ENCODE results near the gene ASH1L. TPM values are rescaled to one million over a fixed set of nuclear protein-coding genes. Genes with fewer than 3 reads are reported as not detected.

The ASH1L gene
- total RNA-seq, 2 experiments from 2014 or later, result 37.7 to 41.1 TPM

GRCh38 chr1:155485945-155486344, 76.7 kb downstream of the ASH1L start:
- H3K9me3 Mint-ChIP-seq (ENCODE audit: insufficient read depth), result no peaks in the 10 kb centered on the region

DNA sequence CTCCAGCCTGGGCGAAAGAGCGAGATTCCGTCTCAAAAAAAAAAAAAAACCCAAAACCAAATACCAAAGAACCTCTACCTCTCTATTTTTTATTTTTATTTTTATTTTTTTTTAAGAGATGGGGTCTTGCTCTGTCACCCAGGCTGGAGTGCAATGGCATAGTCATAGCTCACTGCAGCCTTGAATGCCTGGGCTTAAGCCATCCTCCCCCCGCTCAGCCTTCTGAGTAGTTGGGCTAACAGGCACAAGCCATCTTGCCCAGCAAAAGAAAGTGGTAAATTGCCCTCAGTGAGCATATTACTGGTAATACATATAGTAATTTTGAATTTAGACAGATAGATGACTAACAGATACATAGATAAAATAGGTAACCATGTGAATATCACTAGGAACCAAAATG, 77.4 kb downstream of the ASH1L start:
- peaks cover 6% of the 10 kb centered on the region for H3K4me1 Mint-ChIP-seq (ENCODE audit: low read depth)
- no peak overlapping the region for H3K4me3 Mint-ChIP-seq
- DNase-seq, result no peak
- POLR2A ChIA-PET, result no interaction called here
- H3K27me3 Mint-ChIP-seq (ENCODE audit: low read depth), result no peaks in the 10 kb centered on the region
- CTCF ChIA-PET, result no interaction called here
- no peak overlapping the region for H3K27ac Mint-ChIP-seq
- no peak for ATAC-seq
- H3K9me3 Mint-ChIP-seq (ENCODE audit: insufficient read depth), result no peaks in the 10 kb centered on the region
- peaks cover 23% of the 10 kb centered on the region for H3K36me3 Mint-ChIP-seq (ENCODE audit: low read depth)

More at GRCh38 chr1:155485945-155486344, 76.7 kb downstream of the ASH1L start:
- CTCF ChIA-PET, result no interaction called here
- peak overlapping the region; percentile 54 for H3K27ac Mint-ChIP-seq
- H3K4me3 Mint-ChIP-seq, result no peak overlapping the region
- DNase-seq (no peak), ATAC-seq (no peak)
- no peaks in the 10 kb centered on the region for H3K27me3 Mint-ChIP-seq (ENCODE audit: low read depth)
- H3K4me1 Mint-ChIP-seq (ENCODE audit: low read depth), result peaks cover 6% of the 10 kb centered on the region
- POLR2A ChIA-PET, result no interaction called here
- peaks cover 16% of the 10 kb centered on the region for H3K36me3 Mint-ChIP-seq (ENCODE audit: low read depth)

GRCh38 chr1:155481741-155482241, 80.8 kb downstream of the ASH1L start:
- POLR2A ChIA-PET, result no interaction called here
- ATAC-seq (no peak), DNase-seq (no peak)
- H3K4me1 Mint-ChIP-seq (ENCODE audit: low read depth), result peaks cover 6% of the 10 kb centered on the region
- no peak overlapping the region for H3K27ac Mint-ChIP-seq
- H3K4me3 Mint-ChIP-seq, result no peak overlapping the region
- H3K27me3 Mint-ChIP-seq (ENCODE audit: low read depth), result no peaks in the 10 kb centered on the region
- H3K9me3 Mint-ChIP-seq (ENCODE audit: insufficient read depth), result no peaks in the 10 kb centered on the region
- H3K36me3 Mint-ChIP-seq (ENCODE audit: low read depth), result peaks cover 36% of the 10 kb centered on the region
- CTCF ChIA-PET, result no interaction called here

DNA sequence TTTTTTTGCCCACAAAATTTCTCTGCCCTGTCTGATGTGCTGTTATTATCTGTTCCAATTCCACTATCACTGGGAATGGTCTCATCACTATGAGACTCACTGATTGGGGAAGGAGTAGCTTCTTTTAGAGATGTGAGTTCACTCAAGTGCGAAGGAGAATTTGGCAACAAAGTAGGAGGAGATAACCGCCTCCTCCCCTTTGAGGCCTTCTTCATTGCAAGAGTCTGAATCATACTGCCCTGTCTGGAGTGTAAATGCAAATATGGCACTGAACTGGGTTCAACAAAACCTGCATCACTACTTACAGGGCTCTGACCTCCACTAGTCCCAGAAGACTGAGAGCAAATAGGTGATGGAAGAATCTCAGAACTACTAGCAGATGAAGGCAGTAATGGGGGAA, 83.4 kb downstream of the ASH1L start:
- ATAC-seq (no peak), DNase-seq (no peak)
- H3K36me3 Mint-ChIP-seq (ENCODE audit: low read depth), result peaks cover 48% of the 10 kb centered on the region
- no peaks in the 10 kb centered on the region for H3K27me3 Mint-ChIP-seq (ENCODE audit: low read depth)
- no peaks in the 10 kb centered on the region for H3K9me3 Mint-ChIP-seq (ENCODE audit: insufficient read depth)
- no peaks in the 10 kb centered on the region for H3K4me1 Mint-ChIP-seq (ENCODE audit: low read depth)
- H3K27ac Mint-ChIP-seq, result no peak overlapping the region
- no peak overlapping the region for H3K4me3 Mint-ChIP-seq
- ChIA-PET POLR2A (no interaction called here), CTCF (interaction anchor here (1.2 kb wide), 1 partner anchor 10 kb away, joined by 3 read pairs; no protein-coding TSS in a partner anchor)

- ChIA-PET POLR2A (no interaction called here), CTCF (interaction anchor here (1.2 kb wide), 1 partner anchor 11 kb away, joined by 3 read pairs; no protein-coding TSS in a partner anchor)
- Mint-ChIP-seq H3K4me3 (no peak overlapping the region), H3K4me1 (ENCODE audit: low read depth) (no peaks in the 10 kb centered on the region), H3K27ac (no peak overlapping the region), H3K36me3 (ENCODE audit: low read depth) (peaks cover 51% of the 10 kb centered on the region), H3K9me3 (ENCODE audit: insufficient read depth) (no peaks in the 10 kb centered on the region), H3K27me3 (ENCODE audit: low read depth) (no peaks in the 10 kb centered on the region)
- ATAC-seq (no peak), DNase-seq (no peak)
Measured at GRCh38 chr1:155478270-155478852, 84.2 kb downstream of the ASH1L start.

- ATAC-seq (no peak), DNase-seq (no peak)
- Mint-ChIP-seq H3K9me3 (ENCODE audit: insufficient read depth) (peaks cover 16% of the 10 kb centered on the region), H3K36me3 (ENCODE audit: low read depth) (peaks cover 54% of the 10 kb centered on the region), H3K27me3 (ENCODE audit: low read depth) (no peaks in the 10 kb centered on the region), H3K27ac (no peak overlapping the region), H3K4me1 (ENCODE audit: low read depth) (no peaks in the 10 kb centered on the region), H3K4me3 (no peak overlapping the region)
- ChIA-PET POLR2A (no interaction called here), CTCF (no interaction called here)
Measured at GRCh38 chr1:155474146-155474545, 88.5 kb downstream of the ASH1L start.

GRCh38 chr1:155473151-155473821, 89.3 kb downstream of the ASH1L start:
- no peak for ATAC-seq
- POLR2A ChIA-PET, result no interaction called here

GRCh38 chr1:155472491-155473083, 90.0 kb downstream of the ASH1L start:
- Mint-ChIP-seq H3K4me1 (ENCODE audit: low read depth) (no peaks in the 10 kb centered on the region), H3K27me3 (ENCODE audit: low read depth) (no peaks in the 10 kb centered on the region), H3K27ac (no peak overlapping the region), H3K4me3 (no peak overlapping the region), H3K9me3 (ENCODE audit: insufficient read depth) (peaks cover 16% of the 10 kb centered on the region), H3K36me3 (ENCODE audit: low read depth) (peaks cover 55% of the 10 kb centered on the region)
- CTCF ChIA-PET, result interaction anchor here (1.0 kb wide), 1 partner anchor 10 kb away, joined by 3 read pairs; no protein-coding TSS in a partner anchor
- POLR2A ChIA-PET, result no interaction called here
- no peak for DNase-seq
- no peak for ATAC-seq

More at GRCh38 chr1:155473151-155473821, 89.3 kb downstream of the ASH1L start:
- DNase-seq, result no peak
- Mint-ChIP-seq H3K4me1 (ENCODE audit: low read depth) (no peaks in the 10 kb centered on the region), H3K27ac (no peak overlapping the region), H3K27me3 (ENCODE audit: low read depth) (no peaks in the 10 kb centered on the region), H3K4me3 (no peak overlapping the region), H3K9me3 (ENCODE audit: insufficient read depth) (peaks cover 16% of the 10 kb centered on the region), H3K36me3 (ENCODE audit: low read depth) (peaks cover 53% of the 10 kb centered on the region)
- CTCF ChIA-PET, result interaction anchor here (1.0 kb wide), 1 partner anchor 11 kb away, joined by 3 read pairs; no protein-coding TSS in a partner anchor

- CTCF ChIA-PET, result no interaction called here
- Mint-ChIP-seq H3K9me3 (ENCODE audit: insufficient read depth) (peaks cover 16% of the 10 kb centered on the region), H3K27me3 (ENCODE audit: low read depth) (no peaks in the 10 kb centered on the region), H3K4me3 (no peak overlapping the region), H3K4me1 (ENCODE audit: low read depth) (peaks cover 4% of the 10 kb centered on the region), H3K36me3 (ENCODE audit: low read depth) (peaks cover 57% of the 10 kb centered on the region), H3K27ac (no peak overlapping the region)
- POLR2A ChIA-PET, result no interaction called here
- ATAC-seq, result no peak
- no peak for DNase-seq
Measured at GRCh38 chr1:155471891-155472290, 90.7 kb downstream of the ASH1L start.

DNA sequence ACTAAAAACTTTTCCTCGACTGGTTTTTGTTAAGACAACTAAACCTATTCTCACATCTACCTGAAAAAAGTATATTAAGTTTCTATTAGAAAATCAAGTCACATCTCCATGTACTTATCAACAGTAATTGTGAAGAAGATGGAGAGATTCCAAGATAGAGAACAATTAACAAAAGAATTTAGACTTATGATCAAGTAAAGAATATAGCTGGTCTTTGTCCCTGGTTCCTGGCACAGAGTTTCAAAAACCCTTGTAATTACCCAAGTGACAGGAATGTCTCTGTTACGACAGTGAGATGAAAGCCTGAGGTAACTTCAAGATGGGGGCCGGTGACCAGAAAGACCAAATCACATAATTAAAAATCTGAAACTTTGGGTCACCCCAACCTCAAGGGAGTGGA, 91.6 kb downstream of the ASH1L start:
- Mint-ChIP-seq H3K4me1 (ENCODE audit: low read depth) (peaks cover 11% of the 10 kb centered on the region), H3K4me3 (no peak overlapping the region), H3K27me3 (ENCODE audit: low read depth) (no peaks in the 10 kb centered on the region), H3K9me3 (ENCODE audit: insufficient read depth) (peaks cover 20% of the 10 kb centered on the region), H3K36me3 (ENCODE audit: low read depth) (peaks cover 57% of the 10 kb centered on the region), H3K27ac (no peak overlapping the region)
- CTCF ChIA-PET, result no interaction called here
- ATAC-seq, result no peak
- POLR2A ChIA-PET, result no interaction called here
- no peak for DNase-seq

DNA sequence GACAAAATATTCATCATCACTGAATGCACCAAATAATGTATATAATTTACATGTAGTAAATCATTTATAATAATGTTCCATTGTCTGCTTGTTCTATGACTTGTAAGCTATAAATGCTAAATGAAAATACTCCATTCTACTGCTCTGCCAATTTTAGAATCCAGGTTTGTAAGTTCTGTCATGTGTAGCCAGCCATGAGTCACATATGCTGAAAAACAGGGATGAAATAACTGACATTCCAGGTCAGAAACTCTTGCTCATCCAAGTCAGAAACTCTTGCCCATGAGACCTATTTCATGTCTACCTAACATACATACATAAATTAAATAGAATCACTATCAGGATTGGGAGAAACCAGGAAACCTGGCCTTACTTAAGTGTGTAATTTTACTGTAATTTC, 95.6 kb downstream of the ASH1L start:
- POLR2A ChIA-PET, result interaction anchor here (0.6 kb wide), 1 partner anchor 225 kb away, joined by 3 read pairs; no protein-coding TSS in a partner anchor
- Mint-ChIP-seq H3K36me3 (ENCODE audit: low read depth) (peaks cover 36% of the 10 kb centered on the region), H3K27me3 (ENCODE audit: low read depth) (no peaks in the 10 kb centered on the region), H3K4me1 (ENCODE audit: low read depth) (peaks cover 14% of the 10 kb centered on the region), H3K4me3 (no peak overlapping the region), H3K27ac (no peak overlapping the region), H3K9me3 (ENCODE audit: insufficient read depth) (peaks cover 16% of the 10 kb centered on the region)
- CTCF ChIA-PET, result no interaction called here
- DNase-seq, result no peak
- ATAC-seq, result no peak

- ChIA-PET POLR2A (interaction anchor here (0.6 kb wide), 1 partner anchor 225 kb away, joined by 3 read pairs; no protein-coding TSS in a partner anchor), CTCF (no interaction called here)
- H3K27ac Mint-ChIP-seq, result no peak overlapping the region
- H3K9me3 Mint-ChIP-seq (ENCODE audit: insufficient read depth), result peaks cover 13% of the 10 kb centered on the region
- H3K36me3 Mint-ChIP-seq (ENCODE audit: low read depth), result peaks cover 33% of the 10 kb centered on the region
- H3K27me3 Mint-ChIP-seq (ENCODE audit: low read depth), result no peaks in the 10 kb centered on the region
- no peak for DNase-seq
- ATAC-seq, result no peak
- no peak overlapping the region for H3K4me3 Mint-ChIP-seq
- H3K4me1 Mint-ChIP-seq (ENCODE audit: low read depth), result peaks cover 14% of the 10 kb centered on the region
Measured at GRCh38 chr1:155466617-155466972, 96.0 kb downstream of the ASH1L start.
